HepG2 (cell line): ENCODE data around the gene LILRB3. TPM values are rescaled to one million over a fixed set of nuclear protein-coding genes. Genes with fewer than 3 reads are reported as not detected.

Source experiments
- AGO2 ChIP-seq: fragments of 200-400 bp; formaldehyde crosslinking; optimal IDR thresholded peaks from 2 replicates; pipeline ENCODE3; 2017; ENCODE audit warnings: mild to moderate bottlenecking, low read depth, low read length, moderate library complexity
- ARID4A ChIP-seq: sonication (generic); formaldehyde crosslinking; IDR thresholded peaks from 2 replicates; pipeline ENCODE4 v1.5.0; 2020; ENCODE audit warnings: mild to moderate bottlenecking, missing genetic modification reagents, borderline replicate concordance
- KLF13 ChIP-seq: sonication (generic); formaldehyde crosslinking; IDR thresholded peaks from 2 replicates; pipeline ENCODE4 v1.4.0; 2020; ENCODE audit warnings: mild to moderate bottlenecking, missing genetic modification reagents
- ZGPAT ChIP-seq: IDR thresholded peaks from 2 replicates; pipeline ENCODE4 v1.6.1; 2016; ENCODE audit warnings: mild to moderate bottlenecking
- ZMAT5 ChIP-seq: sonication (generic); formaldehyde crosslinking; IDR thresholded peaks from 2 replicates; pipeline ENCODE4 v1.5.0; 2020; ENCODE audit warnings: mild to moderate bottlenecking, low read depth, missing genetic modification reagents, borderline replicate concordance
- ZNF207 ChIP-seq: fragments of 450-650 bp; IDR thresholded peaks from 2 replicates; pipeline ENCODE4 v1.6.1; 2016; ENCODE audit warnings: antibody characterized with exemption, borderline replicate concordance
- ZNF512B ChIP-seq: sonication (generic); formaldehyde crosslinking; IDR thresholded peaks from 2 replicates; pipeline ENCODE4 v1.5.1; 2020; ENCODE audit warnings: missing genetic modification reagents, mild to moderate bottlenecking, borderline replicate concordance
- ZNF547 ChIP-seq: sonication (generic); formaldehyde crosslinking; IDR thresholded peaks from 2 replicates; pipeline ENCODE4 v1.5.1; 2020; ENCODE audit warnings: mild to moderate bottlenecking, missing genetic modification reagents
- ZNF660 ChIP-seq: sonication (generic); formaldehyde crosslinking; IDR thresholded peaks from 2 replicates; pipeline ENCODE4 v1.5.1; 2020; ENCODE audit warnings: mild to moderate bottlenecking, low read depth, missing genetic modification reagents, borderline replicate concordance
- polyA plus RNA-seq, 8 experiments: library from polyadenylated mRNA; depleted of rRNA in 3 of 8; stranded (reverse) in 7 of 8; unstranded in 1 of 8; fragments of >200 nt; fragmentation: Illumina TruSeq in 4 of 8; extraction: Trizol in 4 of 8; gene quantifications; 2 replicates each; pipeline versions ENCODE4 v1.2.1 to v1.2.3, GENCODE V29; 2011 to 2016; ENCODE audit warnings: low read depth in 4 of 8, missing spikeins in 1 of 8, mixed read lengths in 1 of 8; ENCODE audit not compliant: insufficient read depth in 1 of 8
- total RNA-seq, 5 experiments: library from RNA; depleted of rRNA; stranded (reverse); fragments of >200 nt; fragmentation: Illumina TruSeq; extraction: Trizol; gene quantifications; 2 replicates each; pipeline ENCODE4 v1.2.3, GENCODE V29; 2016; ENCODE audit warnings: low read depth in 1 of 5
- TF ChIP-seq, protein P1 (sequence below): fragments of 450-650 bp; IDR thresholded peaks from 2 replicates; pipeline ENCODE4 v1.6.1; 2017
- TF ChIP-seq, protein P2 (sequence below): sonication (generic); formaldehyde crosslinking; IDR thresholded peaks from 2 replicates; pipeline ENCODE4 v1.4.0; 2020; ENCODE audit warnings: missing genetic modification reagents

The LILRB3 gene
- total and polyA plus RNA-seq, 2 of the 13 experiments (the other 11 are each of a cell fraction or from before 2014, with no cell fraction given), result 0.22 TPM; not detected in 1

DNA sequence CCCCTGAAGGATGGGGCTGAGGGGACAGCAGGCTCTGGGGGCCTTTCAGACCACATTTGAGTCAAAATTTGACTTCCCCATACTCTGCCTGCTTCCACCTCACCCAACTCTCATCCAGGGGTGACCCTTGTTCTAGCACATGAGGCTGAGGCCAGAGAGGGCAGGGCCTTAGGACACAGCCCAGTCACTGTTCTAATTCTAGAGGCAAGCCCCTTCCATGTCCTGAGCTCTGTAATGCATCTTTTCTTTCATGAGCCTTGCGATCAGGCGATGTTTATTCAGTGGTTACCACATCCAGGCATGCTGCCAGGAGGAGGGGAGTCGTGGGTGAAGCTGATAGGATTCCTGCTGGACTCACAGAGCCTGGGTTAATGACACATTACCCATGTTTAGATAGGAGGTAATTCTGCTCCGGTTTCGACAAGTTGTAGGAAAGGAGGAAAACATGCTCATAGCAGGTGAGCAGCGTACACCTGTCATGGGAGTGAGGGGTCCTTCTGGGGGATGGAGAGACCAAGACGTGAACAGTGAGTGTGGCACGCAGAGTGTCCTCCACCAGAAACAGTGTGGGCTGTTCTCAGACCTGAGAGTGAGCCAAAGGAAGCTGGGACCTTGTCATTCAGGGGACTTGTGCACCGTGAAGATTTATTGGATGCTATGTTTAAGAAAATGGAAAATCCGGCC lies 12.9 kb downstream of the LILRB3 start (continued):
- TF ChIP-seq ARID4A (CRISPR knock-in tag) (peak; percentile 70; the same call in 1 of the 2 replicates), ZNF512B (no peak), AGO2 (no peak), ZNF207 (no peak), ZNF547 (no peak; the same call in 1 of the 2 replicates), KLF13 (CRISPR knock-in tag) (no peak), ZGPAT (peak; percentile 71), ZNF660 (no peak), ZMAT5 (CRISPR knock-in tag) (no peak)
- TF ChIP-seq, protein P1, sequence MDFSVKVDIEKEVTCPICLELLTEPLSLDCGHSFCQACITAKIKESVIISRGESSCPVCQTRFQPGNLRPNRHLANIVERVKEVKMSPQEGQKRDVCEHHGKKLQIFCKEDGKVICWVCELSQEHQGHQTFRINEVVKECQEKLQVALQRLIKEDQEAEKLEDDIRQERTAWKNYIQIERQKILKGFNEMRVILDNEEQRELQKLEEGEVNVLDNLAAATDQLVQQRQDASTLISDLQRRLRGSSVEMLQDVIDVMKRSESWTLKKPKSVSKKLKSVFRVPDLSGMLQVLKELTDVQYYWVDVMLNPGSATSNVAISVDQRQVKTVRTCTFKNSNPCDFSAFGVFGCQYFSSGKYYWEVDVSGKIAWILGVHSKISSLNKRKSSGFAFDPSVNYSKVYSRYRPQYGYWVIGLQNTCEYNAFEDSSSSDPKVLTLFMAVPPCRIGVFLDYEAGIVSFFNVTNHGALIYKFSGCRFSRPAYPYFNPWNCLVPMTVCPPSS, result no peak
- TF ChIP-seq, protein P2, sequence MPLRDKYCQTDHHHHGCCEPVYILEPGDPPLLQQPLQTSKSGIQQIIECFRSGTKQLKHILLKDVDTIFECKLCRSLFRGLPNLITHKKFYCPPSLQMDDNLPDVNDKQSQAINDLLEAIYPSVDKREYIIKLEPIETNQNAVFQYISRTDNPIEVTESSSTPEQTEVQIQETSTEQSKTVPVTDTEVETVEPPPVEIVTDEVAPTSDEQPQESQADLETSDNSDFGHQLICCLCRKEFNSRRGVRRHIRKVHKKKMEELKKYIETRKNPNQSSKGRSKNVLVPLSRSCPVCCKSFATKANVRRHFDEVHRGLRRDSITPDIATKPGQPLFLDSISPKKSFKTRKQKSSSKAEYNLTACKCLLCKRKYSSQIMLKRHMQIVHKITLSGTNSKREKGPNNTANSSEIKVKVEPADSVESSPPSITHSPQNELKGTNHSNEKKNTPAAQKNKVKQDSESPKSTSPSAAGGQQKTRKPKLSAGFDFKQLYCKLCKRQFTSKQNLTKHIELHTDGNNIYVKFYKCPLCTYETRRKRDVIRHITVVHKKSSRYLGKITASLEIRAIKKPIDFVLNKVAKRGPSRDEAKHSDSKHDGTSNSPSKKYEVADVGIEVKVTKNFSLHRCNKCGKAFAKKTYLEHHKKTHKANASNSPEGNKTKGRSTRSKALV (CRISPR knock-in tag), result no peak
